ENCODE data around the gene OOSP1.

OOSP1 gene

GRCh38 chr11:59931688-59932087, 6.5 kb upstream of the OOSP1 start:
- H3K9me3 Mint-ChIP-seq, result peaks cover 16% of the 10 kb centered on the region
- peaks cover 5% of the 10 kb centered on the region for H3K36me3 Mint-ChIP-seq (ENCODE audit: low read depth)
- H3K27me3 Mint-ChIP-seq (ENCODE audit: low read depth), result no peaks in the 10 kb centered on the region
- H3K27ac Mint-ChIP-seq, result no peak overlapping the region
- TF ChIP-seq CTCF (IDR thresholded peaks at IDR 0.05; ENCODE audit: unreplicated experiment in 3 of 3), result no peak
- H3K4me1 Mint-ChIP-seq, result no peaks in the 10 kb centered on the region
- no peak overlapping the region for H3K4me3 Mint-ChIP-seq

DNA sequence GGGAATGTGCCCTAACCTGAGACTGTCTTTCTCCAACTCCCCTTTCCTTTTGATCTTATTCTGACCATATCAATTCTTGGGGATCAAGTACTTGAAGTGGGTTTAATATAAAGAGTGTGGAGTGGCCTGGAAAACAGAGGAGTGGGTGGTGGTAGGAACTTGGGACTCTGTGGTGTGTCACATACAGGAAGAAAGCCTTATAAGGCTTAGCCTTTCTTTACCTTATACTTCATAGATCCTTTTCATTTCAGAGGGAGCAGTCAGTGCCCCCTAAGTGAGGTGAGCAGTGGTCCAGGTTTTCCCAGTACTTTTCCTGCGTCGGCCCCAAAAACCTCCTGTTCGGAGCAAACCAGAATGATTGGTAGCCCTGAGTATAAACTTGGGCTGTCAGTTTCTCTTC, 486 bp downstream of the OOSP1 start:
- no peak for TF ChIP-seq CTCF (IDR thresholded peaks at IDR 0.05; ENCODE audit: unreplicated experiment in 3 of 3)
- no peaks in the 10 kb centered on the region for H3K27me3 Mint-ChIP-seq (ENCODE audit: low read depth)
- H3K27ac Mint-ChIP-seq, result no peak overlapping the region
- H3K4me3 Mint-ChIP-seq, result no peak overlapping the region
- no peaks in the 10 kb centered on the region for H3K36me3 Mint-ChIP-seq (ENCODE audit: low read depth)
- H3K4me1 Mint-ChIP-seq, result no peaks in the 10 kb centered on the region
- H3K9me3 Mint-ChIP-seq, result no peaks in the 10 kb centered on the region

GRCh38 chr11:59939482-59939881, 1.2 kb downstream of the OOSP1 start:
- no peak for TF ChIP-seq CTCF (IDR thresholded peaks at IDR 0.05; ENCODE audit: unreplicated experiment in 3 of 3)
- Mint-ChIP-seq H3K27me3 (ENCODE audit: low read depth) (no peaks in the 10 kb centered on the region), H3K9me3 (no peaks in the 10 kb centered on the region), H3K36me3 (ENCODE audit: low read depth) (no peaks in the 10 kb centered on the region), H3K4me3 (no peak overlapping the region), H3K27ac (no peak overlapping the region), H3K4me1 (no peaks in the 10 kb centered on the region)

DNA sequence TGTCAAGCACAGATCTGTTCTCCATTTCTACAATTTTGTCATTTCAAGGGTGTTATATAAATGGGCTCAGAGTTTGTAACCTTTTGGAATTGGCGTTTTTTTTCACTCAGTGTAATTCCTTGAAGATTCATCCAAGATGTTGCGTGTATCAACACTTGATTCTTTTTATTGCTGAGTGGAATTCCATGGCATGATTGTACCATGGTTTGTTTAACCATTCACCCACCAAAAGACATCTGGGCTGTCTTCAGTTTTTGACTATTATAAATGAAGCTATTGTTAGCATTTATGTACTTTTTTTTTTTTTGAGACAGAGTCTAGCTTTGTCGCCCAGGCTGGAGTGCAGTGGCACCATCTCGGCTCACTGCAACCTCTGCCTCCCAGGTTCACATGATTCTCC, 2.9 kb downstream of the OOSP1 start:
- Mint-ChIP-seq H3K4me3 (no peak overlapping the region), H3K4me1 (no peaks in the 10 kb centered on the region), H3K27ac (no peak overlapping the region), H3K27me3 (ENCODE audit: low read depth) (no peaks in the 10 kb centered on the region), H3K36me3 (ENCODE audit: low read depth) (no peaks in the 10 kb centered on the region), H3K9me3 (no peaks in the 10 kb centered on the region)
- no peak for TF ChIP-seq CTCF (IDR thresholded peaks at IDR 0.05; ENCODE audit: unreplicated experiment in 3 of 3)

GRCh38 chr11:59943997-59944714, 5.9 kb downstream of the OOSP1 start:
- no peak overlapping the region for H3K27ac Mint-ChIP-seq
- H3K4me3 Mint-ChIP-seq, result no peak overlapping the region
- H3K36me3 Mint-ChIP-seq (ENCODE audit: low read depth), result no peaks in the 10 kb centered on the region
- no peaks in the 10 kb centered on the region for H3K4me1 Mint-ChIP-seq
- no peaks in the 10 kb centered on the region for H3K27me3 Mint-ChIP-seq (ENCODE audit: low read depth)
- TF ChIP-seq CTCF (IDR thresholded peaks at IDR 0.05; ENCODE audit: unreplicated experiment in 3 of 3), result no peak
- H3K9me3 Mint-ChIP-seq, result no peaks in the 10 kb centered on the region

GRCh38 chr11:59944720-59945119, 6.5 kb downstream of the OOSP1 start:
- Mint-ChIP-seq H3K4me3 (no peak overlapping the region), H3K27me3 (ENCODE audit: low read depth) (no peaks in the 10 kb centered on the region), H3K27ac (no peak overlapping the region), H3K9me3 (no peaks in the 10 kb centered on the region), H3K36me3 (ENCODE audit: low read depth) (no peaks in the 10 kb centered on the region), H3K4me1 (no peaks in the 10 kb centered on the region)
- TF ChIP-seq CTCF (IDR thresholded peaks at IDR 0.05; ENCODE audit: unreplicated experiment in 3 of 3), result no peak

Measured in nephron (organoid).